HL-60/S4 treated with phorbol 12-myristate 13-acetate at 8.2 ng/mL for 4 days and 3 days (cell line): ENCODE results near the gene PROM2.
"Not testable (repeated sequence)": the region's sequence is repeated elsewhere in the genome, so short reads cannot be mapped to it uniquely, and the experiment has no call there.

Experiments used
- in situ Hi-C: fragments of 300-500 bp; cut with MboI; formaldehyde crosslinking; loops from 2 replicates; pipeline ENCODE4 v1.15.0; 2022; ENCODE audit warnings: low sequenced_read_pairs

The PROM2 gene, protein sequence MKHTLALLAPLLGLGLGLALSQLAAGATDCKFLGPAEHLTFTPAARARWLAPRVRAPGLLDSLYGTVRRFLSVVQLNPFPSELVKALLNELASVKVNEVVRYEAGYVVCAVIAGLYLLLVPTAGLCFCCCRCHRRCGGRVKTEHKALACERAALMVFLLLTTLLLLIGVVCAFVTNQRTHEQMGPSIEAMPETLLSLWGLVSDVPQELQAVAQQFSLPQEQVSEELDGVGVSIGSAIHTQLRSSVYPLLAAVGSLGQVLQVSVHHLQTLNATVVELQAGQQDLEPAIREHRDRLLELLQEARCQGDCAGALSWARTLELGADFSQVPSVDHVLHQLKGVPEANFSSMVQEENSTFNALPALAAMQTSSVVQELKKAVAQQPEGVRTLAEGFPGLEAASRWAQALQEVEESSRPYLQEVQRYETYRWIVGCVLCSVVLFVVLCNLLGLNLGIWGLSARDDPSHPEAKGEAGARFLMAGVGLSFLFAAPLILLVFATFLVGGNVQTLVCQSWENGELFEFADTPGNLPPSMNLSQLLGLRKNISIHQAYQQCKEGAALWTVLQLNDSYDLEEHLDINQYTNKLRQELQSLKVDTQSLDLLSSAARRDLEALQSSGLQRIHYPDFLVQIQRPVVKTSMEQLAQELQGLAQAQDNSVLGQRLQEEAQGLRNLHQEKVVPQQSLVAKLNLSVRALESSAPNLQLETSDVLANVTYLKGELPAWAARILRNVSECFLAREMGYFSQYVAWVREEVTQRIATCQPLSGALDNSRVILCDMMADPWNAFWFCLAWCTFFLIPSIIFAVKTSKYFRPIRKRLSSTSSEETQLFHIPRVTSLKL

DNA sequence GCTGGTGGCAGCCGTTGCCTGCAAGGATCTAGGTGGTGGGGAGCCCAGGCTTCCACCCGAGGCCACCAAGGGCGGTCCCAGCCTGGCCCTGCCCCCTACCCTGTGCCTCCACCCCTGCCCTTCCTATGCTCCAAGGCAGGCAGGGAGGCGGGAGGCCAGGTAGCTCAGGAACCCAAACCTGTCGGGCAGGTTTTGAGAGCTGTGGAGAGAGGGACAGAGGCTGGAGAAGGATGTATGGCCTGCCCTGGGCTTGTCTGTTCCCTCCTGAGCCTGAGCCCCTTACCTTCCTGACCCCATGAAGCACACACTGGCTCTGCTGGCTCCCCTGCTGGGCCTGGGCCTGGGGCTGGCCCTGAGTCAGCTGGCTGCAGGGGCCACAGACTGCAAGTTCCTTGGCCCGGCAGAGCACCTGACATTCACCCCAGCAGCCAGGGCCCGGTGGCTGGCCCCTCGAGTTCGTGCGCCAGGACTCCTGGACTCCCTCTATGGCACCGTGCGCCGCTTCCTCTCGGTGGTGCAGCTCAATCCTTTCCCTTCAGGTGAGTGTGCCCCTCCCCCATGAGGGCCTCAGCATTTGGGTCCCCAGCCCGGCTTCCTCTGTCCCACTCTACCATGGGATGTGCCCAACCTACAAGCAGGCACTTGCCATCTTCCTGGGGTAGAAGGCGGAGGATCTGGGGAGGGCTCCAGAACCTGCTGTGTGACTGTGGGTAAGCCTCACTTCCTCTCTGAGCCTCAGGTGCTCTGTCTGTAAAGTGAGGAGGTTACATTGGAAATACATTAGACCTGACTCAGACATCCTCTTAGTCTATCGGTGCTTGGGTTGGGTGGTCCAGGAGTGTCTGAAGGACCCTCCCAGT, at the start of gene PROM2:
TSS of gene PROM2 (plus strand) at position 159 of the 860 bp plus-strand sequence. CDS start at position 296, 137 bp downstream.
- in situ Hi-C loops = no loop called here

DNA sequence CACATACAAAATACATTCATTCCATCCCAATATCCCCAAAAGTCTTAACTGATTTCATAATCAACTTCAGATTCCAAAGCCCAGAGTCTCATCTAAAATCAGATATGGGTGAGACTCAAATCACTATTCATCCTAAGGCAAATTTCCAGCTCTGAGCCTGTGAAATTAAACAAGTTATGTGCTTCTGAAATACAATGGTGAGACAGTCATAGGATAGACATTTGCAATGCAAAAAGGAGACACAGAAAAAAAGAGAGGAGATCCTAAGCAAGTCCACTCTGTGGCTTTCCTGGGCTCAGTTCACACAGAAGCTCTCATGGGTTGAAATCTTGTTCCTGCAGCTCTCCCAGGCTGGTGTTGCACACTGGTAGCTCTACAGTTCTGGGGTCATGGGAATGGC, 48.6 kb upstream of the PROM2 start:
- in situ Hi-C loops = no loop called here

DNA sequence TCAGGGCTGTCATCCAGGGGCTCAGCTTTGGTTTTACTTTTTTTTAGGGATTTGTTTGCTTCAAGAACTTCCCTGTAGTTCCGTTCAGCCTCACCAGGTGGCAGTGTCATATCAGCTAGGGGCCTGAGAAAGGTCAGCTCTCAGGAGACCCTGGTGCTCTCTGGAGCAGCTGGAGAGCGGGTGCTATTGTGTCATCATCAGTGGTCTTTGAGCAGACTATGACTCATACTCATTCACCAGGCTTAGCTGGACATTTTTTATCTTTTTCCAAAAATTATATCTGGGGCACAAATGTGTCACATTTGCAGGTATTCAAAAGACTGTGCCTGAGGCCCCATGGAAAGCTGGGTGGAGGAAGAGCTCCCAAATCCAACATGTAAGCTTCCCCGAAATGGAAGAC, 42.5 kb upstream of the PROM2 start:
- in situ Hi-C loops = no loop called here

GRCh38 chr2:95232232-95232631, 42.0 kb upstream of the PROM2 start:
- in situ Hi-C loops = no loop called here

- in situ Hi-C loops = no loop called here
Measured at GRCh38 chr2:95234286-95234785, 39.9 kb upstream of the PROM2 start.

GRCh38 chr2:95234816-95235215, 39.4 kb upstream of the PROM2 start:
- in situ Hi-C loops = no loop called here

GRCh38 chr2:95238131-95238530, 36.1 kb upstream of the PROM2 start:
- in situ Hi-C loops = no loop called here

- in situ Hi-C loops = no loop called here
Measured at GRCh38 chr2:95240091-95240490, 34.2 kb upstream of the PROM2 start.

DNA sequence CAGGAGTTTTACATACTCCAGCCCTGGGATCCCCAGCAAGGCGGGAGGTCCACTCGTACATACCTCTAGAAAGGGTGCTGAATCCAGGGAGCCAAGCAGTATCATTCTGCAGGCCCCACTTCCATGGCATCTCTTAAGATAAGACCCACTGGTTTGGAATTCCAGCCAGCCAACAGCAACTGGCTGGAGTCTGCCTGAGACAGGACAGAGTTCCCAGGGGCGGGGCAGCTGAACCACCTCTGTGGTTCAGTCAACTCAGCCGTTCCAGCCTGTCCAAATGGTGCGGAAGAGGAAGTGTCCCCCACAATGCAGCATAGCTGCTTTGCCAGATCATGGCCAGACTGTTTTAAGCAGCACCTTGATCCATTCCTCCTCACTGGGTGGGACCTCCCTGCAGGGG, 33.7 kb upstream of the PROM2 start:
- in situ Hi-C loops = no loop called here

- in situ Hi-C loops = not testable (repeated sequence)
Measured at GRCh38 chr2:95242084-95242483, 32.2 kb upstream of the PROM2 start.

DNA sequence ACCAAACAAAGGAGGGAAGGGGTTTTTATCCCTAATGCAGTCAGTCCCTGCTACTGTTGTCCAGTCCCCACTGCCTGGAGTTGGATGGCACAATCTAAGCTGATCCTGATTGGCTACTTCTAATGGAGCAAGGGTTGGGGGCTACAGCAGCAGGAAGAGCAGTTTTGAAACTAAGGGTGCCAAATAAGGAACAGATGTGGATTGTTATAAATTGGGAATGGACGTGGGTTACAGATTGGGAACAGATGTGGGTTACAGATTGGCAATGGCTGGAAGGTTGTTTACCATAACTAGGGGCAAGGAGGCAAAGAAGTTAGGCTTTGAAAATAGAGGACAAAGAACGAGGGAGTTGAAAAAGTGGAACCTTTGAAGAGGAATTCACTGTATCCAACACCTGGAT, 16.0 kb upstream of the PROM2 start:
- in situ Hi-C loops = no loop called here

DNA sequence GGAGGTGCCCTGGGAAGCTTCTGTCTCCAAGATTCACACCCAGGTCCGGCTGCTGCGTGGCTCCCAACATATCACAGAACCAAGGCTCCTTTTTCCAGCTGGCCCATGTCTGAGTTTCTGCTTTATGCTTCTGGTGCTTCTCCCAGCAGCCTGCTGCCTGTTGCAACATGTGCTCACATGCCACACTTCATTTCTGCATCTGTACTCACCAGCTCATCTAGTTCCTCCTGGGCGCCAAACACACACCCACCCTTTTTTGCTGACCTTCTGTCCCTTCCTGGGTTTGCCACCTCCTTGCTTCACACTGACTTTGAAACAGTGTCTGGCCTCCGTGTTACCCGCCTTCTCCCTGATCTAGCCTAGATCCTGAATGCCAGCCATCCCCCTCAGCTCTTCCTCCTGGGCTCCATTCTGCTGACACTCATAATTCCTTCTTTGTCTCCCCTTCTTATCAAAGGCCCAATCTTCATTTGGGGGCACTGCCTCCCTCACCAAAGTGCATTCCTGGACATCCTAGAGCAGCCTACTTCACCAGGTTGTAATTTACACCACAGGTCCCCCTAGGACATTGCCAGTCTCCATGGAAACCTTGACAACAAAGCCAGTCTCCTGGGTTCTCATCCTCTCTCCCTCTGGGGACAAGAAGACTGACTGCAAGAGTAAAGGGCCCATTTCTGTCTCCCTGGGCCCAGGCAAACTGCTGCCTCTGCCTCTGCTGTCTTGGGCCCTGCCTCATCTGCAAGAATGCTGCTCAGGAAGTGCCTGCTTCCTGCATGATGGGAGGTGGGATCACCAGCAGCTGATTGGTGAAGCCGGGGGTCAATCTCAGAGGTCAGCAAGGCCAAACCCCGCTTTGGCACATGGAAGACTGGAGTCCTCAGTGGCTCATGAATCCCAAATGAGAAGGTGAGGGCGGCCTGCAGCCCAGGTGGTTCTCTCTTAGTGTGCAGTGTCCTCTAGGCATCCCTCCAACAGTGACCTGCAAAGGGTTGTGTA, 13.9 kb upstream of the PROM2 start:
- in situ Hi-C loops = no loop called here

GRCh38 chr2:95261602-95262001, 12.6 kb upstream of the PROM2 start:
- in situ Hi-C loops = no loop called here

DNA sequence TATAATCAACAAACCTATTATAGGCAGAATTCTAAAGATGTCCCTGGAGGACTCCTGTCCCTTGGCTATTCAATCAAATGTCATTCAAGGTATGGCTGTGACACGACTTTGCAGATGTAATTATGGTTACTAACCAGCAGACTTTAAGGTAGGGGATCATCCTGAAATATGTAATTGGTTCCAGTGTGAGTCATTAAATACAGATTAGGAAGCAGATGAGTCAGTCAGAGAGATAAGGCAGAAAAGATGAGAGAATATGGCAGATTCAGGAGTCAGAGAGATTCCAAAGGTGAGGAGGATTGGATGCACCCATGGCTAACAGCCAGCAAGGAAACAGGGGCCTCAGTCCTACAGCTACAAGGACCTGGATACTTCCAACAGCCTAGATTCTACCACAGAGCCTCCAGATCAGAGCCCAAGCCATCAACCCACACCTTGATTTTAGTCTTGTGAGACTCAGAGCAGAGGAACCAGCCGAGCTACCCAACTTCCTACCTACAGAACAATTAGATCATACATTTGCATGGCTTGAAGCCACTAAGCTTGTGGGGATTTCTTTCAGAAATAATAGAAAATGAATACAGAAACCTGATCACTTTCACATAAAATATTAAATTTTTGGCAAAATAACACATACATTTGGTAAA, 11.2 kb upstream of the PROM2 start:
- in situ Hi-C loops = no loop called here

- in situ Hi-C loops = no loop called here
Measured at GRCh38 chr2:95264624-95265023, 9.6 kb upstream of the PROM2 start.

GRCh38 chr2:95265182-95265581, 9.1 kb upstream of the PROM2 start:
- in situ Hi-C loops = no loop called here

DNA sequence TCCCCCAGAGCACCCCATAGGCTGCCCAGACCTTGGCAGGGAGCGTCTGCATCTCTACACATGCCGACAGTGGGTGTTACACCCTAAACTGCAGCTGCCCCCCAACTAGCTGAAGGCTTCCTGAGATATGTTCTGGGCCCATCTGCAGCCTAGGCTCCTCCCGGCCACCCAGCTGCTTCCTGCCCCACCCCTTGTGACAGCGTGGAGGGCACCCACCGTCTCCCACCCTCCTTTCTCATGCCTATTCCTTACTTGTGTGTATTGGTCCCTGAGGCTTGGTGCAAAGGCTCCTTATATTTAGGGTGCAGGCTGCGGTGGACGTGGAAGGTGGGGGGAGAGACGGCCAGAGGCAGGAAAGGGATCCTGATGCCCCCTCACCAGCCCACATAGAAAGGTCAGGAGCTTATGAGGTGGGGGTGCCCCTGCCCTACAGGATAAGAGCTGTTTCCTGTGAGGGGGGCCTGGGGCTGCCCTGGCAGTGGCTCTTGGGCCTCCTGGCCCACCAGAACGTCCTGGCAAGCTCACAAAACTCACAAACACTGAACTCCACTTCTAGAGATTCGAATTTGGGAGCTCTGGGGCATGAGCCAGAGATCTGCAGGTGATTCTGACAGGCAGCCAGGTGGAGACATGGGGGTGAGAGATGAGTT, 7.3 kb upstream of the PROM2 start:
- in situ Hi-C loops = no loop called here

- in situ Hi-C loops = no loop called here
Measured at GRCh38 chr2:95267458-95268210, 6.6 kb upstream of the PROM2 start.
